Measurements from ENCODE around the gene SIGLEC9.

The SIGLEC9 gene

GRCh38 chr19:51136851-51137551 lies 12.3 kb downstream of the SIGLEC9 start:
- TF ChIP-seq CTCF (conservative IDR thresholded peaks at IDR 0.05; ENCODE audit: low read depth, low read length): no peak
- H3K4me3 ChIP-seq (ENCODE audit: low read depth, low read length): no peak overlapping the region
- DNase-seq (ENCODE audit: low read depth): no peak

- H3K4me3 ChIP-seq (ENCODE audit: low read depth, low read length): no peak overlapping the region
- DNase-seq (ENCODE audit: low read depth): no peak
- no peak for TF ChIP-seq CTCF (conservative IDR thresholded peaks at IDR 0.05; ENCODE audit: low read depth, low read length)
These were observed 13.2 kb downstream of the SIGLEC9 start for GRCh38 chr19:51137792-51138425.

GRCh38 chr19:51138549-51138979 lies 13.9 kb downstream of the SIGLEC9 start:
- H3K4me3 ChIP-seq (ENCODE audit: low read depth, low read length): no peak overlapping the region
- no peak for TF ChIP-seq CTCF (conservative IDR thresholded peaks at IDR 0.05; ENCODE audit: low read depth, low read length)
- no peak for DNase-seq (ENCODE audit: low read depth)

- no peak for DNase-seq (ENCODE audit: low read depth)
- no peak overlapping the region for H3K4me3 ChIP-seq (ENCODE audit: low read depth, low read length)
- no peak for TF ChIP-seq CTCF (conservative IDR thresholded peaks at IDR 0.05; ENCODE audit: low read depth, low read length)
These were observed 14.8 kb downstream of the SIGLEC9 start for GRCh38 chr19:51139299-51140014.

- DNase-seq (ENCODE audit: low read depth): no peak
- TF ChIP-seq CTCF (conservative IDR thresholded peaks at IDR 0.05; ENCODE audit: low read depth, low read length): no peak
These were observed 15.7 kb downstream of the SIGLEC9 start for GRCh38 chr19:51140441-51140840.

GRCh38 chr19:51141181-51141580 lies 16.5 kb downstream of the SIGLEC9 start:
- no peak overlapping the region for H3K4me3 ChIP-seq (ENCODE audit: low read depth, low read length)
- no peak for TF ChIP-seq CTCF (conservative IDR thresholded peaks at IDR 0.05; ENCODE audit: low read depth, low read length)
- no peak for DNase-seq (ENCODE audit: low read depth)

More at GRCh38 chr19:51140441-51140840, 15.7 kb downstream of the SIGLEC9 start:
- H3K4me3 ChIP-seq (ENCODE audit: low read depth, low read length): no peak overlapping the region
